GM20000 (cell line): ENCODE measurements around the gene ENPP7.

ENCODE experiments used
- DNase-seq: peaks from one replicate; pipeline ENCODE4 v3.0.0; 2012; ENCODE audit warnings: low spot score
- CTCF ChIP-seq: IDR thresholded peaks from 2 replicates; pipeline ENCODE4 v1.5.1; 2012; ENCODE audit warnings: mild to moderate bottlenecking, control low read depth; ENCODE audit errors: extremely low read depth, missing control alignments

ENPP7 gene

GRCh38 chr17:79696610-79696982 is 34.1 kb upstream of the ENPP7 start:
- no peak for TF ChIP-seq CTCF
- no peak for DNase-seq

GRCh38 chr17:79698146-79698846 is 32.4 kb upstream of the ENPP7 start:
- DNase-seq = no peak
- TF ChIP-seq CTCF = no peak

GRCh38 chr17:79699386-79700036 is 31.2 kb upstream of the ENPP7 start:
- no peak for DNase-seq
- TF ChIP-seq CTCF = no peak

GRCh38 chr17:79700592-79700991 is 30.2 kb upstream of the ENPP7 start:
- TF ChIP-seq CTCF = no peak
- DNase-seq = no peak

- no peak for DNase-seq
- TF ChIP-seq CTCF = no peak
Measured at GRCh38 chr17:79702034-79702433, 28.7 kb upstream of the ENPP7 start.

GRCh38 chr17:79702550-79703236 is 28.1 kb upstream of the ENPP7 start:
- no peak for TF ChIP-seq CTCF
- no peak for DNase-seq

GRCh38 chr17:79704691-79705090 is 26.1 kb upstream of the ENPP7 start:
- no peak for TF ChIP-seq CTCF
- DNase-seq = no peak
